ENCODE measurements around the gene CHD2.
A peak's percentile ranks its signal among the peaks of the same experiment; 100 is the strongest.

Gene CHD2

DNA sequence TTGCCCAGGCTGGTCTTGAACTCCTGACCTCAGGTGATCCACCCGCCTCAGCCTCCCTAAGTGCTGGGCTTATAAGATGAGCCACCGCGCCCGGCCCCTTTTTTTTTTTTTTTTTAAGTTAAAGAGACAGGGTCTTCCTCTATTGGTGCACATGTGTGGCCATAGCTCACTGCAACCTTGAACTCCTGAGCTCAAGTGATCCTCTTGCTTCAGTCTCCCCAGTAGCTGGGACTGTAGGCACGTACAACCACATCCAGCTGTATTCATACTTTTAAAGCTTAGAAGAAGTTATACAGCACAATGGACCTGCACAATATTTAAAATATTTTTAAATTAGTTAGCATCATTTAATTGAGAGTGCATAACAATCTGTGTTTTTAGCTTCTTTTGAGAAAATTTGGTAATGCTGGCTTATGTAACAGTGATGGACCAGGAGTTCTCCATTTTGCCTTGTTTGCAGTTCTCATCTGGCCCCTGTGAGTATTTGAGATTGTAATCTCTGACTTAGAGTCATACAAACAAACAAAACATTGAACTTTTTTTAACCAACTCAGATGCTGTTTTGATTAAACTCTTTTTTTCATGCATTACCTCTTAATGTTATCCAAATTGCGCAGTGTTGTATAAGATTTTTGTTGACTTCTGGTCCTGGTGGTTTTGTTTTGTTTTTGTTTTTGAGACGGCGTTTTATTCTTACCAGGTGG lies 33.0 kb downstream of the CHD2 start:
- no peak for DNase-seq

DNA sequence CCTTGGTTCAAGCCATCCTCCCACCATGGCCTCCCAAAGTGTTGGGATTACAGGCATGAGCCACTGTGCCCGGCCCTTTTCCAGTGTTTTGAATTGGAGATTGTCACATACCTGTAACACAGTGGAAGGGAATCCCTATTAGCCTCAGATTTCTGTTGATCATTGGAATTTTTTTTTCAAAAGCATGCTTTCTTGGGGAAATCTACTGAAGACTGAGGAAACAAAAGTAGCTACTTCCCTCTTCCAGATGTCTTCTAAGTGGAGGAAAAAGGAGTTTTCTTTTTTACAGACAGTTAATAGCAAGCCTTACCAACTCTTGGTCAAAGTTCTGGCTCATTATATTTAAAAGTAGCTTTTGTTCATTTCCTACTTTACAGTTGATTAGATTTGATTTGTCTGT lies 33.7 kb downstream of the CHD2 start:
- DNase-seq: no peak

DNA sequence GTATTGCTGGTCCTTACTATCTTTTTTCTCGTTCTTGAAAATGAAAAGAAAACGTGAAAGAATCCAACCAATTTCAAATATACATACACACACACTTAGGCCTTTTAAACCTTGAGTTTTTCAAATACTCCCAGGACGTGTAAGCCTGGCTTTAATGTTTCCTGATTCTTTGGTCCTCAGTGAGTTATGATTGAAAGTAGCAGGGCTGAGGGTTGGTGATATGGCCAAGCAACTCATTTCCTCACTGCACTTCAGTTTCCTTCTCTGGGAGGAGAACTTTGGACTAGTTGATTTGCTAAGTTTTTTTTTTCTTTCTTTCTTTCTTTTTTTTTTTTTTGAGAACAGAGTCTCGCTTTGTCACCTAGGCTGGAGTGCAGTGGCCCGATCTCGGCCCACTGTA lies 34.6 kb downstream of the CHD2 start:
- no peak for DNase-seq

DNA sequence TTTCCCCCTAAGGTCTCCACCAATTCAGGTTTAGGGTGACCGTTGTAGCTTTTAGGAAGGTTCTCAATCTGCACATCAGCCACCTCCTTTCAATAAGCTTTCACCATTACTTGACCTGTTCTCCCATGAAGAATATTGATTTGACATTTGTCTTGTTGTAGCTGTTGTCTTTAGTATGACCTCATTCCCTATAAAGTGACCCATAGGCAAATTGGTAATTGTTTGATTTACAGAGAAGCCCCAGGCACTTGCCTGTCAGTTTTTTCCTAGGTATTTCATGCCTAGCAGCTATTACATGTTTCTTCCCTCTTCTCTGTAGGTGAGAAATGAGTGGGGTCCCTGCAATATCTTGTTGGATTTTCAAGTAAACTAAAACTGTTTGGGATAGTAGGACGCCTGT lies 36.0 kb downstream of the CHD2 start:
- DNase-seq: no peak

DNA sequence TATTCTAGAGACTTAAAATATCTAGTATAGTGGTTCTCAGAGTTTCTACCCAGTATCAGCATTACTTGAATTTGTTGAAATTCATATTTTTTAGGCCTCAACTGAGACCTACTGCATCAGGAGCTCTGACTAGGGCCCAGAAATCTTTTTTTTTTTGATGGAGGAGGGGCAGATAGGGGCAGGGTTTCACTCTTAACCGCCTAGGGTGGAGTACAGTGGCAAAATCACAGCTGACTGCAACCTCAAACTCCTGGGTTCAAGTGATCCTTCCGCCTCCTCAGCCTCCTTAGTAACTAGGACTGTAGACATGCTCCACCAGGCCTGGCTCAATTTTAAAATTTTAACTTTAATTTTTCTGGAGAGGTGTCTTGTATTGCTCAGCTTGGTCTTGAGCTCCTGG lies 36.6 kb downstream of the CHD2 start:
- no peak for DNase-seq

DNA sequence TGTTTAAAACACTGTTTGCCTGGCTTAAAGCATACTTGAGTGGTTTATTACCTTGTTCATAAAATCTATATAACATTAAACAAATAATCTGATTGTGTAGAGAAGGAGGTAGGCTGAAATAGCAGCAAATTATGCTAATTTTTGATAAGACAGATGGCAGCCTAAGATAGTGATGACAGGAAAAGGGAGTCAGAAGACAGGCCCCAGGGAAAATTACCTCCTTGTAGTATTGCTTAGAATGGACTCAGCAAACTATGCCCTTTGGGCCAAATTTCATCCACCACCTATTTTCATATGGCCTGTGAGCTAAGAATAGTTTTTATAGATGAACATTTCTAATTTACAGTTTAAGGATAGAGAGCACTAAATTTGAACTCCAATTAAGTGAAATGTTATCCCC lies 37.8 kb downstream of the CHD2 start:
- no peak for DNase-seq

DNA sequence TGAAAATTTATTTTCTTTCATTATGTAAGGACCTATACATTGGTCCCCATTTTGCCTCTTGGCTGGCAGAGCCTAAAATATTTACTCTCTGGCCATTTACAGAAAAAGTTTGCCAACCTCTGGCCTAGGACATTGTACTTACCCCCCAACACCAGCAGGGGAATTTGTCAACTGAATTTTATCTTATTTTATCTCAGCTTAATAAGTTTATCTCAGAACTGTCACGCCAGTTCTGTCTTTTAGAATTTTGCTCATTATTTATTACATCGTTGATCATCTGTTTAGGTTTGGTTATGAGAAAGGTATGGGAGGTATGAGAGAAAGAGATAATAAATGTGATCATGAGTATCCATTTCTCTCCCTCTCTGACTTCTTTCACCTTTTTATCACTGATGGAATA lies 38.3 kb downstream of the CHD2 start:
- no peak for DNase-seq

DNA sequence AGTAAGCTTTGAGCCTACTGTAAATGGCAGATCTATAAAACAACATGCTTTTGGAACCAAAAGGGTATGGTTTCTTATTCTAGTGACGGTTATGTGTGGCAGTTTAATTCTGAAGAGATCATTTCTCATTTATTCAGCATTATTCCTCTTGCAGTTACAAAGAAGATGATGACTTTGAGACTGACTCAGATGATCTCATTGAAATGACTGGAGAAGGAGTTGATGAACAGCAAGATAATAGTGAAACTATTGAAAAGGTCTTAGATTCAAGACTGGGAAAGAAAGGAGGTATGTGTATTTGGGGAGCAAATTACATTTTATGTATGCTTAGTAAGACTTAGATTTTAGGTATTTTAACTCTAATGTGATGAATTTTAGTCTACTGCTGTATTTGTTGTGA lies 41.5 kb downstream of the CHD2 start:
- no peak for DNase-seq

DNA sequence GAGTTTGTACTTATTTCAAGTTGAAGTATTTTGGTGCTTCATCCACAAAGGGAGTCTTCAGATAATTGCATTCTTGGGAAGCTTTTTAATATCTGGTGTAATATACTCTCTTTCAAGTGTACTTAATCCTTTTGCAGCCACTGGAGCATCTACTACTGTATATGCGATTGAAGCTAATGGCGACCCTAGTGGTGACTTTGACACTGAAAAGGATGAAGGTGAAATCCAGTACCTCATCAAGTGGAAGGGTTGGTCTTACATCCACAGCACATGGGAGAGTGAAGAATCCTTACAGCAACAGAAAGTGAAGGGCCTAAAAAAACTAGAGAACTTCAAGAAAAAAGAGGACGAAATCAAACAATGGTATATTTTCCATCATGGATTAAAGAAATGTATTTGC lies 42.6 kb downstream of the CHD2 start:
- DNase-seq: no peak

DNA sequence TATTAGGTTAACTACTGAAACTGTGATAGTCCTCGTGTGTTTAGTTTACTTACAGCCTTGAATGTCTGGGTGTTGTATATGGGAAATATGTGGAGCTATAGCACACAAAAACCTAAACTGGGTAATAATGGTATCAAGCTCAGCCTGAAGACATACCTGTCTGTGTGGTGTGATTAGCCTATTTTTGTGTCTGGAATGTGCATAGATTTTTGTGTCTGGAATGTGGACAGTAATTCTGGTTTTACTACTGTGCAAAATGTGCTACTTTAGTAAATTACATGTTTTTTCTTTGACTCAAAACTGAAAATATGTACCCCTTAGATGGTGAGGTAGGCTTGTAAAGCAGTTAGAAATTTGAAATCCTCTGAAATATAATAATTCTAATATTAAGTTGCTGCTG lies 43.5 kb downstream of the CHD2 start:
- no peak for DNase-seq

DNA sequence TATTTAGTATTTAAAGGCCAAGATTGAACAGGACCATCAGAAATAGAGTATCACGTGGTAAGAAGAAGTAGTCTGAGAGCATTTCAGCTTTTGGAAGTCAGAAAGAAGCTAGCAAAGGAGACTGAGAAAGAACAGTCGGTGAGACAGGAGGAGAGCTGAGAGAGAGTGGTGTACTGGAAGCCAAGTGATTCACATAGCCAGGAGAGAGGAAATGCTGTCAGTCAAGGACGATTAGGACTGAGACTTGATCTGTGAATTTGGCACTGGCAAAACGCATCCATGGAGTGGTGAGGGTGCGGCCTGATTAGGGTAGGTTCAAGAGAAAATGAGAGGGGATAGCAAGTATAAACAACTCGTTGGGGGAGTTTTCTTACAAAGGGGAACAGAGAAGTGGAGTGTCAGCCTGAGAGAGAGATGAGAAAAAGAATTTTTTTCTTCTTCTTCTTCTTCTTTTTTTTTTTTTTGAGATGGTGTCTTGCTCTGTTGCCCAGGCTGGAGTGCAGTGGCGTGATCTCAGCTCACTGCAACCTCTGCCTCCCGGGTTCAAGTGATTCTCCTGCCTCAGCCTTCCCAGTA lies 44.9 kb downstream of the CHD2 start:
- no peak for DNase-seq

DNA sequence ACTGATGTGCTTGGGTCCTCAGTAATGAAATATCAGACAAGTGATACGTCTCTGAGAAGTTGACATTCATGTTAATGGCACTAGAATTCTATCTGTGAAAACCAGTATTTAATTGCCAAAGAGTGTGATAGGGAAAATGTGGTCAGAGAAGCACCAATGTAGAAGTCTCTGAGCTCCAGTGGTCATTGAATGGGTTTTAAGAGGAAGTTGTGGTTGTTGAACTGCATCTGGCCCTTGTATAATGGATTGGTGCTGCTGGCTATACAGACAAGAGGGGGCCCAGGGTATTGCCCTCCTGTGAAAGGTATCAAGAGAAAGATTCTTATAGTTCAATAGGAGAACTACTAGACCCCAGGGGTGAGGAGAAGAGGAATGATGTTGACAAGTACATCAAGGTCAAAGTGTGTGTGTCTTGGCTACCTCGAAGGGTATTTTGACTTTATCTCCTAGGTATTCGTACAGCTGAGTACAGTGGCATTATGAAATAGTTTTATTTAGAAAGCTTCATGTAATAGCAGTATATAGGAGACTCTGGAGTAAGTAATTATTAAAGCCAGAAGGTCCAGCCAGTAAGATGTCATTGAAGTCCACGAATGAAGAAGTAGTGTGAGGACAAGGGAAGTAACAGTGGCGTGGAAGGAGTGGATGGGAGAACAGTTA lies 47.1 kb downstream of the CHD2 start:
- DNase-seq: no peak

DNA sequence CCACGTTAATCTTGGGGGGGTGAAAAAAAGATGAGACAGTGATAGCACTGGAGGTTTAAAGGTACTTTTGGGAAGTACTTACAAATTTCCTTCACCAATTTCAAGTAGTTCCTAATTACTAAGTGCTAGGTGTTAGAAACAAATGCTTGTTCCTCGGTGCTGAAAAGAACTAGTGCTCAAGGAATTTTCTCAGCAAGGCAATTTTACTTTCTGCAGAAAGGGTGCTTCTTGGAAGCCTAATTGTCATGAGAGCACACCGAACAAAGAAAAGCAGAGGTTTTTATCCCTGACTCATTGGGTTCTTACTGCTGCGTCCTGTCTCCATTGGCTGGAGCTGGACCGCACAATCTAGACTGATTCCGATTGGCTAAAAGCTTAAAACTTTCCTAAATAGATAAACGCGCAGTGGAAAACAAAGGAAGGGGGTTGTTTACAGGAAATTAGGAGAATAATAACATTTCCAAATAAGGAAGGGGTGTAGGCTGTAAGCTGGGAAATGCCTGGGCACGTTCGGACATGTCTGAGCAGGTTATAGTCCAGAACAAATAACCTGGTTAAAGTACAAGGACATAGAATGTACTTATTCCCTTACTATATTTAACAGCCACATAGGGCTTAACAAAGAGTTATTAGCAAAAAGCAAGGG lies 49.6 kb downstream of the CHD2 start:
- no peak for DNase-seq

DNA sequence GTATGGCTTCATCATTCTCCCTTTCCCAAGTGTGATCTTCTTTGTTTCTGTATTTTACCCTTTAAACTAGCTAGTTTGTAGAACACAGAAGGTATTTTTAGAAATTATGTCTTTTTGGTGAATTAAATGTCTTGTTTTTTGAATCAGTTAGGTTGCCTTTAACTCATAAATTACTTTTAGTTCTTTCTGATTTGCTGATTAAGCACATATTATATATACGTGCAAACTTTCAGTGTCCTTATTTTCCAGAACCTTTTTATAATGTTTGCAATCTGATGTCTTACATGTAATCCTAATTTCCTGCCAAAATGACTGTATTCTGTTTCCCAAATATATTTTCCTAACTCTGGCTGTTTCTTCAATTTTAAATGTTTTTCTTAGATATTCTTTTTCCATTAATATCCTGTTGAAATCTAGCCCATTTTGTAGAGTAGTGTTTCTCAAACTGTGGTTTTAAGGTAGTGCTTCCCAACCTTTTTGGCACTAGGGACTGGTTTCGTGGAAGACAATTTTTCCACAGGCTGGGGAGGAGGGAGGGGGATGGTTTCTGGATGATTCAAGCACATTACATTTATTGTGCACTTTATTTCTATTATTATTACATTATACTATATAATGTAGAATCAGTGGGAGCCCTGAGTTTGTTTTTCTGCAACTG lies 51.8 kb downstream of the CHD2 start:
- DNase-seq: no peak

DNA sequence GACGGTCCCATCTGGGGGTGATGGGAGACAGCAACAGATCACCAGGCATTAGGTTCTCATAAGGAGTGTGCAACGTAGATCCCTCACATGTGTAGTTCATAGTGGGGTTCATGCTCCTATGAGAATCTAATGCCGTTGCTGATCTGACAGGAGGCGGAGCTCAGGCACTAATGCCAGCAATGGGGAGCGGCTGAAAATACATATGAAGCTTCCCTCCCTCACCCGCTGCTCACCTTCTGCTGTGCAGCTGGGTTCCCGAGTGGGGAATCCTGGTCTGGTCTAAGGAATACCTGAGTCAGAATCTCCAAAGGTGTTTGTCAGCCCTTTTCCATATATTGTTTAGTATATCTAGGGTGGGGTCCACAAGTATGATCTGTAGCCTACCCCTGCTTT lies 52.3 kb downstream of the CHD2 start:
- no peak for DNase-seq

DNA sequence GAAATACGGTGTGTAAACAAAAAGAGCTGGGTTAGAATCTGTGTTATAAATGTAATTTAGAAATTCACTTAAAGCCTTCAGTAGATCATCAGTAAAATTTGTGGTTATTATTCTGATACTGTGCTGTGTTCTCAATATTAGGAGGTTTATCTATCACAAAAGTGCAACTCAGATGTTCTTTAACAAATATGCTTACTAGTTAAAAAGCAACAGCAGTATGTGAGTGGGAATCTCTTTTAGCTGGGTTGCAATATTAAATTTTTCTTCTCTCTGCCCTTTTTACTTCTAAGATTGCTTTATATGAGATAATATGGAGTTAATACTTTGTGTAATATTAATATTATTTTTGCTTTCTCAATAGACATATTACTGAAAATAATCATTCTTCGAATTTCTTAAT lies 53.4 kb downstream of the CHD2 start:
- DNase-seq: no peak

DNA sequence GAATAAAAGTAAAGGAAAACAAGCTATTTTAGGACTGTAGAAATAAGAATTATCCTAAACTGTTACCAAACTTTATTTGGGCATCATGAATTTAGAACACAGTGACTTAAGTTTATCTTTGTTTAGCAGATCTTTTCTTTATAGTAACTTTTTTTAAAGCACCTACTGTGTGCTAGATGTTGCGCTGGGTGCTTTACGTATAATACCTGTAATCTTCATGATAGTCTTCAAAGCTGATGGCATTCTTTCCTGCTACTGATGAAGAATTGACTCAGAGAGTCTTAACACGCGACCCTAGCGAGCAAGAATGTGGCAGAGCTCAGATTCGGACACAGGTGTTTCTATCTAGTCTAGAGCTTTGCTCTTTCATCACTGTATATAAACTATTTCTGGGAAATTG lies 53.9 kb downstream of the CHD2 start:
- no peak for DNase-seq

DNA sequence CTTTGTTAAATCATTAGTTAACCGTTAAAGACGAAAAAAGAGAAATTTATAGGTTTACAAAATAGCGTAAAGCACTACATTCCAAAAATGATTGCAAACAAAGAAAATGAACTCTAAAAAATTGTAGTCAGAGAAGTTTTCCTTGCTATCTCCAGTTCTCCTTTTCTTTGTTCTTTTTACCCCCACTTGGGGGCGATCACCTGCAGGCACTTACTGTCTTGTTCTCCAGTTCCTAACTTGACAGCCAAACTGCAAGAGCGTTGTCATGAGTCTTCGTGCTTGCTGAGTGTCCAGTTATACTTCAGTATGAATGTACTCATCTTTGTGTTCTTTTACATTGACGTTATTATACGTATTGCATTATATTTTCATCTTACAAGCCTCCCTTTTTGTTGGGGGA lies 54.5 kb downstream of the CHD2 start:
- DNase-seq: no peak

DNA sequence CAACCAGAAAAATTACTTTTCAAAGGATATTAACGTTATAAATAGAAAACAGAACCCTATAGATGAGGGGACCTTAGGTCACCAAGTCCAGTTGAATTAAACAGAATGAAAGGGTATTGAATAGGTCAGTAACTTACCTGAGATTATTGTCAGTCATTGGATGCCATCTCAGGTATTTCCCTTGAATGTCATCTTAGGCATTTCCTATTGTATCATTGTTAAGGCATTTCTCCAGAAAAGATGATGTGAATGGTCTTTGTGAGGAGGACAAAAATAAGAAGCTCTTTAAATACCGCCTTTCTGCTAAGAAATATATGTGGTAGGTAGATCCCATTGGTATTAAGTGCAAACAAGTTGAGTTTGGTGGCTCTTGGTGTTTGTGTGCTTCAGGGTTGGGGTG lies 55.6 kb downstream of the CHD2 start:
- no peak for DNase-seq

DNA sequence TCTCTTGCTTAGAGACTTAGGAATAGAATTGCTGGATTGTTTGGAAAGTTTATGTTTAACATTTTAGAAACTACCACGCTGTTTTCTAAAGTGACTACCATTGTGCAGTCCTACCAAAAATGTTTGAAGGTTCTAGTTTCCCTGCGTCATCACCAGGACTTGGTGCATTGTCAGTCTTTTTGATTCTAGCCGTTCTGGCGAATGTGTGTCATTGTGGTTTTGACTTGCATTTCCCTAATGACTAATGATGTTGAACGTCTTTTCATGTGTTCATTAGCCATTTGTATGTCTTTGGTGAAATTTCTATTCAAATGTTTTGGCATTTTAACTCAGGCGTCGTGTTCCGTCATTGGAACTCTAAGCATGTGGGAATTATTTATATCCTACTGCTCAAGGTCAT lies 58.0 kb downstream of the CHD2 start:
- peak; percentile 76 for DNase-seq

DNA sequence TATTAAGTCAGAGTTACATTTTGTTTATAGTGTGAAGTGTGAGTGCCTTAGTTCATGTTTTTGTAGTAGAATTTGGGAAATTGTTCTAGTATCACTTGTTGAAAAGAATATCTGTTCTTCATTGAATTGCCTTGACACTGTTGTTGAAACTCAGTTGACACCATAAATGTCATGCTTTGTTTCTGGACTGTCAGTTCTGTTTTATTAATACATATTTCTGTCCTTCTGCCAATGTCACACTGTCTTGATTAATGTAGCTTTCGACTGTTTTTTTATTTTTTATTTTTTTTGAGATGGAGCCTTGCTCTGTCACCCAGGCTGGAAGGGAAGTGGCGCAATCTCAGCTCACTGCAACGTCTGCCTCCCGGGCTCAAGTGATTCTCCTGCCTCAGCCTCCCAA lies 59.1 kb downstream of the CHD2 start:
- DNase-seq: no peak

DNA sequence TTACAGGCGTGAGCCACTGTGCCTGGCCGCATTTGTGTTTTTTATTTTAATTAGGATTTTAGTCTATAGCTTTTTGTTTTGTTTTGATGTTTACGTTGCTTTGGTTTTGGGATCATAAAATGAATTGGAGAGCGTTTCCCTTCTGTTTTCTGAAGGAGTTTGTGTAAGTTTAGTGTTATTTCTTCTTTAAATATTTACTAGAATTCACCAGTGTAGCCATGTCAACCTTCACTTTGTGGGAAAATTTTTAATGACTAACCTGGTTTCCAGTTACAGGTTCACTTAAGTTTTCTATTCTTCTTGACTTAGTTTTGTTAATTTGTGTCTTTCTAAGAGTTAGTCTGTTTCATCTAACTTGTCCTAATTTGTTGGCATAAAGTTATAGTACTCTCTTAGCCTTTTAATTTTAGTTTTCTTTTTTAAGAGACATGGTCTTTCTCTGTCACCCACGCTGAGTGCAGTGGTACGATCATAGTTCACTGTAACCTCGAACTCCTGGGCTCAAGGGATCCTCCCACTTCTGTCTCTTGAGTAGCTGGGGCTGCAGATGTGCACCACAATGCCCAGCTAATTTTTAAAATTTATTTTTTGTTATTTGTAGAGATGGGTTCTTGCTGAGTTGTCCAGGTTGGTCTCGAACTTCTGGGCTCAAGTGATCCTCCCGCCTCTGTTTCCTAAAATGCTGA lies 61.0 kb downstream of the CHD2 start:
- DNase-seq: no peak

DNA sequence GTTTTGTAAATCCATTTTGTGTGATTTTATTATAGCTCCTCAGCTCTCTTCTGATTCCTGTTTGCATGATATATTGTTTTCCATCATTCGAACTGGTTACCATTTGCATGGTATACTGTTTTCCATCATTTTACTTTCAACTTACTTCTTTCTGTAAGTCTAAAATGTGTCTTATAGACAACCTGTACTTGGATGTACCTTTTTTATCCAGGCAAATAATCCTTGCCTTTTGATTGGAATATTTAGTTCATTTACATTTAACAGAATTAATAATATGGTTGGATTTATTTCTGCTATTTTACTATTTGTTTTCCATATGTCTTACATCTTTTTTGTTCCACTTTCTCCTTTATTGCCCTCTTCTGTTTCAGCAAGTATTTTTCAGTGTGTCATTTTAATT lies 62.8 kb downstream of the CHD2 start:
- DNase-seq: no peak
